Endothelial cell of umbilical vein (primary cell): ENCODE results near the gene WFIKKN2. TPM values are rescaled to one million over a fixed set of nuclear protein-coding genes. Genes with fewer than 3 reads are reported as not detected.

Experiments
- BruUV-seq: library from RNA; stranded (reverse); fragments of 400-500 nt; replicated peaks from 2 replicates; lab custom pipeline; 2021; lab: Mats Ljungman, UMichigan
- CTCF ChIA-PET: fragments of 300-600, 350-600 bp; sonication (Branson Sonifier 250); formaldehyde crosslinking; loops from one replicate; lab custom pipeline; 2021; ENCODE audit warnings: antibody characterized with exemption, inconsistent platforms; lab: Charles Lee
- POLR2A ChIA-PET: fragments of 300-600, 350-600 bp; sonication (Branson Sonifier 250); formaldehyde crosslinking; loops from one replicate; lab custom pipeline; 2021; ENCODE audit warnings: antibody characterized with exemption, inconsistent platforms; lab: Charles Lee
- DNase-seq: peaks from one replicate; pipeline ENCODE4 v3.0.0-alpha.2; 2011; ENCODE audit warnings: low read depth, low spot score
- FAIRE-seq: peaks from 2 replicates; lab custom pipeline; 2011; peaks lifted over from hg19 to GRCh38; lab: Jason Lieb, UNC
- H2AFZ ChIP-seq: 2 replicates; pipeline ENCODE4 v1.6.0; 2012; ENCODE audit warnings: low read depth, low read length, control low read depth, inconsistent platforms
- H3K27ac ChIP-seq: 2 replicates; pipeline ENCODE4 v1.5.1; 2011; ENCODE audit warnings: low read depth, mild to moderate bottlenecking, control low read depth, low read length, moderate library complexity; ENCODE audit not compliant: insufficient read depth
- H3K27me3 ChIP-seq, 2 experiments: 2 replicates each; pipeline versions ENCODE4 v1.6.0 to v1.6.1; 2011; ENCODE audit warnings: low read length in 2 of 2, mixed read lengths in 1 of 2; ENCODE audit not compliant: control insufficient read depth in 2 of 2, insufficient read depth in 2 of 2
- H3K36me3 ChIP-seq, 2 experiments: 2 replicates in 1 of 2; 3 replicates in 1 of 2; pipeline ENCODE4 v1.5.1; 2011; ENCODE audit warnings: low read length in 2 of 2, mild to moderate bottlenecking in 1 of 2, moderate library complexity in 1 of 2; ENCODE audit not compliant: control insufficient read depth in 2 of 2, insufficient read depth in 2 of 2; ENCODE audit errors: extremely low read depth in 1 of 2
- H3K4me1 ChIP-seq: 3 replicates; pipeline ENCODE4 v1.5.1; 2011; ENCODE audit warnings: mild to moderate bottlenecking, low read length; ENCODE audit not compliant: control insufficient read depth, insufficient read depth; ENCODE audit errors: extremely low read depth
- H3K4me2 ChIP-seq: 2 replicates; pipeline ENCODE4 v1.6.1; 2011; ENCODE audit warnings: low read length, control low read depth, mixed read lengths; ENCODE audit not compliant: insufficient read depth
- H3K4me3 ChIP-seq, 3 experiments: fragments of 200-600 bp in 1 of 3; sonication (generic), shearing (Covaris generic) in 1 of 3; replicated peaks in 1 of 3; 2 replicates each; pipeline ENCODE4 v1.5.1; 2011 to 2016; ENCODE audit warnings: control low read depth in 3 of 3, low read length in 3 of 3, mild to moderate bottlenecking in 2 of 3, inconsistent platforms in 1 of 3, low read depth in 1 of 3, moderate library complexity in 1 of 3; ENCODE audit not compliant: insufficient read depth in 1 of 3
- H3K79me2 ChIP-seq: 2 replicates; pipeline ENCODE4 v1.6.0; 2012; ENCODE audit warnings: low read length, inconsistent platforms; ENCODE audit not compliant: control insufficient read depth, insufficient read depth
- H3K9ac ChIP-seq: replicated peaks from 2 replicates; pipeline ENCODE3; 2011; ENCODE audit warnings: low read length, control low read depth; ENCODE audit not compliant: insufficient read depth; ENCODE audit errors: extremely low read depth
- H3K9me1 ChIP-seq: replicated peaks from 3 replicates; pipeline ENCODE4 v1.6.0; 2011; ENCODE audit warnings: mild to moderate bottlenecking, low read length; ENCODE audit not compliant: control insufficient read depth, insufficient read depth; ENCODE audit errors: extremely low read depth
- H3K9me3 ChIP-seq: replicated peaks from 2 replicates; pipeline ENCODE4 v1.5.1; 2012; ENCODE audit warnings: low read length, inconsistent platforms; ENCODE audit not compliant: control insufficient read depth, insufficient read depth
- H4K20me1 ChIP-seq: replicated peaks from 2 replicates; pipeline ENCODE3; 2011; ENCODE audit warnings: mild to moderate bottlenecking, low read length; ENCODE audit not compliant: control insufficient read depth, insufficient read depth; ENCODE audit errors: extremely low read depth
- CTCF ChIP-seq, 2 donors: IDR thresholded peaks; 1 replicate in 1 of 2; 2 replicates in 1 of 2; pipeline ENCODE4 v1.5.1; 2011; ENCODE audit warnings: low read length in 2 of 2, mild to moderate bottlenecking in 2 of 2, moderate library complexity in 2 of 2, control low read depth in 1 of 2, inconsistent platforms in 1 of 2, low read depth in 1 of 2; ENCODE audit not compliant: insufficient read depth in 1 of 2; ENCODE audit errors: extremely low read depth in 1 of 2
- EZH2 ChIP-seq: IDR thresholded peaks from 2 replicates; pipeline ENCODE4 v1.6.1; 2012; ENCODE audit warnings: borderline replicate concordance, low read depth, mild to moderate bottlenecking, moderate library complexity, low read length, inconsistent platforms; ENCODE audit not compliant: severe bottlenecking
- FOS ChIP-seq: IDR thresholded peaks from 2 replicates; pipeline ENCODE4 v1.6.1; 2011; ENCODE audit warnings: mild to moderate bottlenecking, low read length, moderate library complexity, borderline replicate concordance; ENCODE audit not compliant: insufficient read depth
- GATA2 ChIP-seq: IDR thresholded peaks from 2 replicates; pipeline ENCODE4 v1.7.0; 2011; ENCODE audit warnings: low read depth, mild to moderate bottlenecking, moderate library complexity, mixed read lengths, low read length; ENCODE audit not compliant: insufficient read length, insufficient read depth
- JUN ChIP-seq: IDR thresholded peaks from 2 replicates; pipeline ENCODE4 v1.6.1; 2011; ENCODE audit warnings: borderline replicate concordance, low read depth; ENCODE audit not compliant: insufficient read length, insufficient read depth
- MAX ChIP-seq: IDR thresholded peaks from 2 replicates; pipeline ENCODE4 v1.6.1; 2011; ENCODE audit not compliant: insufficient read depth, insufficient read length
- MYC ChIP-seq: IDR thresholded peaks from one replicate; pipeline ENCODE4 v1.6.1; 2011; ENCODE audit warnings: mild to moderate bottlenecking, low read depth, low read length
- POLR2A ChIP-seq: IDR thresholded peaks from 2 replicates; pipeline ENCODE4 v1.6.1; 2012; ENCODE audit warnings: low read depth, mild to moderate bottlenecking, control low read depth, low read length
- POLR2AphosphoS5 ChIP-seq: IDR thresholded peaks from 2 replicates; pipeline ENCODE4 v1.6.1; 2012; ENCODE audit warnings: low read depth, mild to moderate bottlenecking, control low read depth, low read length, moderate library complexity; ENCODE audit not compliant: insufficient read depth
- dilution Hi-C: fragments of 300-500 bp; cut with MboI; formaldehyde crosslinking; loops from one replicate; pipeline ENCODE4 v1.15.0; 2019; ENCODE audit warnings: low sequenced_read_pairs; ENCODE audit not compliant: extremely low pct_ligation_motif_present
- intact Hi-C: fragments of 100-400 bp; cut with micrococcal nuclease; formaldehyde crosslinking; loops from one replicate; pipeline ENCODE4 v1.10.0; 2022
- polyA plus RNA-seq, 4 experiments: library from polyadenylated mRNA; depleted of rRNA in 3 of 4; stranded (reverse) in 3 of 4; unstranded in 1 of 4; fragments of >200 nt; gene quantifications; 2 replicates each; pipeline versions ENCODE4 v1.2.1 to v1.2.3, GENCODE V29; 2011 to 2012; ENCODE audit warnings: missing spikeins in 1 of 4
- total RNA-seq: library from RNA; stranded (reverse); gene quantifications from 2 replicates; pipeline ENCODE4 v1.2.3, GENCODE V29; 2021

The WFIKKN2 gene
- total and polyA plus RNA-seq, 2 donors (not counting 3 experiments of a cell fraction or from before 2014, with no cell fraction given), result 0.03 TPM; not detected in 1

GRCh38 chr17:50808888-50809287, 26.5 kb upstream of the WFIKKN2 start:
- intact Hi-C loops (no loop called here), dilution Hi-C loops (no loop called here)
- no peaks in the 10 kb centered on the region for H3K4me1 ChIP-seq
- H2AFZ ChIP-seq, result no peak overlapping the region
- H3K27me3 ChIP-seq, result peaks cover 0 to 3% of the 10 kb centered on the region in 2 experiments
- POLR2A ChIA-PET, result no interaction called here
- no peak overlapping the region for H3K27ac ChIP-seq
- no peak overlapping the region for H3K4me3 ChIP-seq
- DNase-seq (no peak), FAIRE-seq (no peak)
- H3K9ac ChIP-seq, result no peak overlapping the region
- no peak for TF ChIP-seq JUN
- no peak for TF ChIP-seq EZH2
- no peak for TF ChIP-seq MYC
- TF ChIP-seq POLR2AphosphoS5, result no peak
- TF ChIP-seq MAX, result no peak
- no peak for TF ChIP-seq FOS
- no peak for TF ChIP-seq GATA2
- no TSS peak for BruUV-seq
- H3K9me3 ChIP-seq, result no peaks in the 10 kb centered on the region
- no peak overlapping the region for H3K4me2 ChIP-seq
- no peaks in the 10 kb centered on the region for H3K79me2 ChIP-seq
- no peaks in the 10 kb centered on the region for H4K20me1 ChIP-seq
- H3K9me1 ChIP-seq, result no peaks in the 10 kb centered on the region
- H3K36me3 ChIP-seq, result no peaks in the 10 kb centered on the region
- CTCF ChIA-PET, result interaction anchor here (0.7 kb wide), 1 partner anchor 44 kb away, joined by 4 read pairs; no protein-coding TSS in a partner anchor

GRCh38 chr17:50813583-50813982, 21.8 kb upstream of the WFIKKN2 start:
- Histone ChIP-seq H3K4me3 (no peak overlapping the region), H3K9me3 (no peaks in the 10 kb centered on the region), H3K4me2 (no peak overlapping the region), H3K27me3 (peaks cover 0 to 6% of the 10 kb centered on the region in 2 experiments), H3K4me1 (no peaks in the 10 kb centered on the region), H3K9ac (no peak overlapping the region), H4K20me1 (no peaks in the 10 kb centered on the region), H3K36me3 (no peaks in the 10 kb centered on the region), H3K27ac (no peak overlapping the region), H2AFZ (no peak overlapping the region), H3K79me2 (no peaks in the 10 kb centered on the region), H3K9me1 (no peaks in the 10 kb centered on the region)
- intact Hi-C loops, result no loop called here
- DNase-seq, result no peak
- dilution Hi-C loops, result no loop called here
- TF ChIP-seq FOS (no peak), POLR2AphosphoS5 (no peak), JUN (no peak), MYC (no peak), CTCF (IDR thresholded peaks at IDR 0.05; ENCODE audit: extremely low read depth in 1 of 2, insufficient read depth in 1 of 2, low read depth in 1 of 2, low read length in 2 of 2) (no peak), POLR2A (no peak), EZH2 (no peak), MAX (no peak), GATA2 (no peak)
- ChIA-PET CTCF (interaction anchor here (1.0 to 4.3 kb wide), 2 partner anchors 12 to 30 kb away, joined by 3 to 19 read pairs; no protein-coding TSS in a partner anchor), POLR2A (no interaction called here)
- no peak for FAIRE-seq
- BruUV-seq, result no TSS peak
